Esophagus squamous epithelium (tissue), 5 donors: ENCODE results near the gene MEFV. TPM values are rescaled to one million over a fixed set of nuclear protein-coding genes. Genes with fewer than 3 reads are reported as not detected.

Source experiments
- DNase-seq: peaks from one replicate; lab custom pipeline; 2025; lab: John Stamatoyannopoulos, UW
- H3K27ac ChIP-seq, 4 donors: fragments of 200-600 bp; sonication (generic); one replicate each; pipeline ENCODE4 v1.5.1; 2016 to 2019; ENCODE audit warnings: mild to moderate bottlenecking in 1 of 4
- H3K27me3 ChIP-seq, 4 donors: fragments of 200-600 bp; sonication (generic); 1 replicate in 3 of 4; 2 replicates in 1 of 4; pipeline versions ENCODE4 v1.5.1 to v1.6.0; 2017 to 2021; ENCODE audit warnings: antibody characterized with exemption in 1 of 4
- H3K36me3 ChIP-seq, 3 donors: fragments of 200-600 bp; sonication (generic); one replicate each; pipeline ENCODE4 v1.5.1; 2016 to 2019
- H3K4me1 ChIP-seq, 3 donors: fragments of 200-600 bp; sonication (generic); one replicate each; pipeline ENCODE4 v1.5.1; 2017 to 2019
- H3K4me3 ChIP-seq, 4 donors: fragments of 200-600 bp; sonication (generic); 1 replicate in 3 of 4; 2 replicates in 1 of 4; pipeline ENCODE4 v1.5.1; 2016 to 2019; ENCODE audit warnings: mild to moderate bottlenecking in 2 of 4, moderate library complexity in 1 of 4
- H3K9me3 ChIP-seq, 3 donors: fragments of 200-600 bp; sonication (generic); one replicate each; pipeline ENCODE4 v1.5.1; 2016 to 2019
- CTCF ChIP-seq, 6 experiments: fragments of 450-650 bp in 4 of 6; fragments of 200-600 bp in 2 of 6; sonication (generic) in 2 of 6; IDR thresholded peaks; one replicate each; pipeline ENCODE4 v1.5.1; 2016 to 2019; ENCODE audit warnings: antibody characterized with exemption in 6 of 6, mild to moderate bottlenecking in 4 of 6, moderate library complexity in 4 of 6
- POLR2A ChIP-seq, 4 donors: fragments of 450-650 bp; IDR thresholded peaks; one replicate each; pipeline ENCODE4 v1.6.1; 2017; ENCODE audit warnings: antibody characterized with exemption in 4 of 4, mild to moderate bottlenecking in 4 of 4, moderate library complexity in 3 of 4
- WGBS, 2 donors: methylation state at CpG; one replicate each; pipeline ENCODE4 v1.1.5; 2018; 5-methylcytosine and 5-hydroxymethylcytosine counted together
- intact Hi-C: fragments of 100-400 bp; cut with DNase I; formaldehyde crosslinking; loops from one replicate; pipeline ENCODE4 v1.15.0; 2022
- total RNA-seq, 4 donors: library from RNA; depleted of rRNA; stranded (reverse); fragments of >200 nt; gene quantifications; one replicate each; pipeline ENCODE4 v1.1.0, GENCODE V29; 2016
- donor health status: DM: yes; HTN: yes; CAD: no.

Gene MEFV
- total RNA-seq, 4 donors from 2014 or later: 0.38 to 2.8 (median 1.5) TPM

GRCh38 chr16:3241761-3242160 is 14.7 kb downstream of the MEFV start:
- 66 to 73% methylated on average over 4 to 5 of the region's 5 CpGs for WGBS, 2 donors
- Histone ChIP-seq H3K27me3 (peaks cover 0 to 18% (median 0%) of the 10 kb centered on the region in 4 donors), H3K4me1 (no peaks in the 10 kb centered on the region), H3K36me3 (no peaks in the 10 kb centered on the region), H3K9me3 (no peaks in the 10 kb centered on the region), H3K4me3 (no peak overlapping the region), H3K27ac (no peak overlapping the region)
- TF ChIP-seq POLR2A (IDR thresholded peaks at IDR 0.05) (no peak), CTCF (IDR thresholded peaks at IDR 0.05) (no peak)
- intact Hi-C loops: no loop called here
- no peak for DNase-seq

GRCh38 chr16:3235856-3236669 is 20.4 kb downstream of the MEFV start:
- Histone ChIP-seq H3K4me1 (peaks cover 7 to 20% (median 8%) of the 10 kb centered on the region in 3 donors), H3K9me3 (peaks cover 0 to 6% (median 0%) of the 10 kb centered on the region in 3 donors), H3K4me3 (no peak overlapping the region), H3K27me3 (no peaks in the 10 kb centered on the region), H3K36me3 (peaks cover under 1 to 25% (median 17%) of the 10 kb centered on the region in 3 donors), H3K27ac (no peak overlapping the region)
- intact Hi-C loops: no loop called here
- no peak for DNase-seq
- no peak for TF ChIP-seq POLR2A (IDR thresholded peaks at IDR 0.05)
- TF ChIP-seq CTCF (IDR thresholded peaks at IDR 0.05): no peak
- whole genome bisulfite sequencing, 2 donors: 83 to 89% methylated on average over 22 to 23 of the region's 29 CpGs

GRCh38 chr16:3234857-3235561 is 21.4 kb downstream of the MEFV start, which contains the start of gene ZNF200:
TSS of gene ZNF200 (minus strand) at chr16:3235158. CDS start at chr16:3233755, 1,403 bp downstream.
- intact Hi-C loops: no loop called here
- Histone ChIP-seq H3K4me3 (peak within 1 kb of the TSS; percentile 63 to 93 (median 87)), H3K27ac (peak within 1 kb of the TSS; percentile 86 to 98 (median 97)), H3K4me1 (peaks cover 7 to 20% (median 8%) of the 10 kb centered on the region in 3 donors), H3K9me3 (peaks cover 0 to 10% (median 0%) of the 10 kb centered on the region in 3 donors), H3K36me3 (peaks cover 4 to 36% (median 22%) of the 10 kb centered on the region in 3 donors), H3K27me3 (no peaks in the 10 kb centered on the region)
- WGBS, 2 donors: 0% methylated on average over 12 of the region's 59 CpGs; no CpG with 5 or more reads in 1 of the 2 donors
- peak; percentile 80 for DNase-seq
- TF ChIP-seq POLR2A (IDR thresholded peaks at IDR 0.05) (peak in 2 of 4 donors; percentile 54 to 68), CTCF (IDR thresholded peaks at IDR 0.05) (peak in 3 of 6 experiments; percentile 6 to 21 (median 12))

GRCh38 chr16:3234543-3234856 is 21.9 kb downstream of the MEFV start:
- intact Hi-C loops: no loop called here
- TF ChIP-seq CTCF (IDR thresholded peaks at IDR 0.05): no peak
- TF ChIP-seq POLR2A (IDR thresholded peaks at IDR 0.05): no peak
- Histone ChIP-seq H3K4me3 (peak overlapping the region; percentile 63 to 93 (median 87)), H3K27me3 (no peaks in the 10 kb centered on the region), H3K9me3 (peaks cover 0 to 15% (median under 1%) of the 10 kb centered on the region in 3 donors), H3K27ac (peak overlapping the region; percentile 86 to 98 (median 97)), H3K4me1 (peaks cover 7 to 20% (median 8%) of the 10 kb centered on the region in 3 donors), H3K36me3 (peaks cover 4 to 41% (median 22%) of the 10 kb centered on the region in 3 donors)
- DNase-seq: no peak
- 2 to 5% methylated on average over 8 to 11 of the region's 18 CpGs for WGBS, 2 donors
